A549 (cell line): ENCODE measurements around the gene TMEM186. TPM values are rescaled to one million over a fixed set of nuclear protein-coding genes. Genes with fewer than 3 reads are reported as not detected.

Experiments used
- ATAC-seq, 2 experiments: fragments of 200-7000 bp in 1 of 2; fragments of >200 bp in 1 of 2; cut with Nextera tagmentation in 1 of 2; cut with Tn5 transposase in 1 of 2; 3 replicates each; pipeline versions ENCODE4 v1.8.0 to v1.9.1; 2018 to 2020; ENCODE audit warnings: mild to moderate bottlenecking in 1 of 2, moderate library complexity in 1 of 2
- CTCF ChIA-PET: fragments of 300-600 bp; sonication (Branson Sonifier 250); formaldehyde crosslinking; extraction: SDS; loops from one replicate; lab custom pipeline; 2021; ENCODE audit warnings: antibody characterized with exemption, inconsistent platforms; lab: Yijun Ruan, JAX
- POLR2A ChIA-PET: fragments of 350-600 bp; formaldehyde crosslinking; extraction: SDS; loops from one replicate; lab custom pipeline; 2021; ENCODE audit warnings: antibody characterized with exemption, inconsistent platforms; lab: Yijun Ruan, JAX
- DNase-seq, 2 experiments: peaks; one replicate each; pipeline versions ENCODE4 v3.0.0 to v3.0.0-alpha.2; 2011 to 2016; ENCODE audit warnings: low read depth in 1 of 2, low spot score in 1 of 2
- FAIRE-seq: peaks from 2 replicates; lab custom pipeline; 2011; peaks lifted over from hg19 to GRCh38; lab: Jason Lieb, UNC
- H3K27ac ChIP-seq, 2 experiments: fragments of >200 bp; sonication (Bioruptor Twin); formaldehyde crosslinking; 3 replicates each; pipeline ENCODE4 v1.5.1; 2016 to 2017
- H3K4me1 ChIP-seq: fragments of >200 bp; sonication (Bioruptor Twin); formaldehyde crosslinking; 3 replicates; pipeline ENCODE4 v1.6.1; 2016
- H3K4me2 ChIP-seq: fragments of >200 bp; sonication (Bioruptor Twin); formaldehyde crosslinking; 3 replicates; pipeline ENCODE4 v1.6.1; 2016
- H3K4me3 ChIP-seq: fragments of >200 bp; sonication (Bioruptor Twin); formaldehyde crosslinking; 3 replicates; pipeline ENCODE4 v1.5.1; 2016
- H3K9me3 ChIP-seq: fragments of >200 bp; sonication (Bioruptor Twin); formaldehyde crosslinking; 3 replicates; pipeline ENCODE4 v1.6.1; 2016
- ATOH8 ChIP-seq: fragments of 250-450 bp; sonication (Bioruptor Pico); IDR thresholded peaks from 2 replicates; pipeline ENCODE4 v1.5.0; 2020; ENCODE audit warnings: low read depth, mild to moderate bottlenecking, moderate library complexity
- CBX8 ChIP-seq: fragments of 200-600 bp; sonication (generic); IDR thresholded peaks from 2 replicates; pipeline ENCODE4 v1.6.1; 2016
- CHD2 ChIP-seq: fragments of 150-350 bp; IDR thresholded peaks from 2 replicates; pipeline ENCODE4 v1.6.1; 2014; ENCODE audit warnings: low read length; ENCODE audit not compliant: partially characterized antibody
- EHMT2 ChIP-seq: fragments of 200-600 bp; sonication (generic); IDR thresholded peaks from 2 replicates; pipeline ENCODE4 v1.6.1; 2016; ENCODE audit warnings: antibody characterized with exemption, low read depth, mild to moderate bottlenecking, moderate library complexity
- FOSL2 ChIP-seq, 2 experiments: fragments of 450-650 bp in 1 of 2; fragments of >200 bp in 1 of 2; sonication (Bioruptor Twin) in 1 of 2; formaldehyde crosslinking; IDR thresholded peaks; 2 replicates each; pipeline versions ENCODE4 v1.5.0 to v1.6.1; 2016 to 2020; ENCODE audit warnings: mild to moderate bottlenecking in 1 of 2, moderate library complexity in 1 of 2
- FOXS1 ChIP-seq: fragments of 250-450 bp; sonication (Bioruptor Pico); IDR thresholded peaks from 2 replicates; pipeline ENCODE4 v1.5.0; 2020; ENCODE audit warnings: mild to moderate bottlenecking, moderate library complexity
- HEYL ChIP-seq: fragments of 250-450 bp; sonication (Bioruptor Pico); IDR thresholded peaks from 2 replicates; pipeline ENCODE4 v1.8.0; 2021; ENCODE audit warnings: mild to moderate bottlenecking, moderate library complexity
- HMGXB4 ChIP-seq: fragments of 250-450 bp; sonication (Bioruptor Pico); IDR thresholded peaks from 2 replicates; pipeline ENCODE4 v1.5.0; 2021; ENCODE audit warnings: mild to moderate bottlenecking, moderate library complexity, borderline replicate concordance
- HOXA7 ChIP-seq: fragments of 250-450 bp; sonication (Bioruptor Pico); IDR thresholded peaks from 2 replicates; pipeline ENCODE4 v1.5.0; 2020; ENCODE audit warnings: mild to moderate bottlenecking, moderate library complexity
- HOXB5 ChIP-seq: fragments of 250-450 bp; sonication (Bioruptor Pico); IDR thresholded peaks from 2 replicates; pipeline ENCODE4 v1.5.0; 2020; ENCODE audit warnings: mild to moderate bottlenecking, moderate library complexity
- JUN ChIP-seq, 2 experiments: fragments of >200 bp; sonication (Bioruptor Twin); formaldehyde crosslinking; IDR thresholded peaks; 2 replicates in 1 of 2; 3 replicates in 1 of 2; pipeline ENCODE4 v1.6.1; 2016 to 2017
- JUNB ChIP-seq: fragments of >200 bp; sonication (Bioruptor Twin); formaldehyde crosslinking; IDR thresholded peaks from 2 replicates; pipeline ENCODE4 v1.6.1; 2016
- KDM1A ChIP-seq: fragments of 200-600 bp; sonication (generic); IDR thresholded peaks from 2 replicates; pipeline ENCODE4 v1.6.1; 2016; ENCODE audit warnings: low read depth, mild to moderate bottlenecking
- KDM5A ChIP-seq: fragments of 200-600 bp; sonication (generic); IDR thresholded peaks from 2 replicates; pipeline ENCODE4 v1.6.1; 2016; ENCODE audit warnings: antibody characterized with exemption, mild to moderate bottlenecking
- MAX ChIP-seq: IDR thresholded peaks from 2 replicates; pipeline ENCODE4 v1.6.1; 2012
- MAZ ChIP-seq: fragments of 150-350 bp; IDR thresholded peaks from 2 replicates; pipeline ENCODE4 v1.6.1; 2014; ENCODE audit warnings: antibody characterized with exemption, low read depth, low read length, borderline replicate concordance
- NFE2L2 ChIP-seq: fragments of 150-350 bp; conservative IDR thresholded peaks from 2 replicates; pipeline ENCODE4 v1.6.1; 2014; ENCODE audit warnings: low read length
- NPAS2 ChIP-seq: fragments of 250-450 bp; sonication (Bioruptor Pico); IDR thresholded peaks from 2 replicates; pipeline ENCODE4 v1.8.0; 2022; ENCODE audit warnings: mild to moderate bottlenecking, moderate library complexity, borderline replicate concordance
- PHF8 ChIP-seq: fragments of 200-600 bp; sonication (generic); IDR thresholded peaks from 2 replicates; pipeline ENCODE4 v1.6.1; 2016; ENCODE audit warnings: low read depth, mild to moderate bottlenecking, antibody characterized with exemption, moderate library complexity, borderline replicate concordance
- RCOR1 ChIP-seq: fragments of 150-350 bp; IDR thresholded peaks from 2 replicates; pipeline ENCODE4 v1.6.1; 2014; ENCODE audit warnings: antibody characterized with exemption, low read length, low read depth
- REST ChIP-seq: fragments of 200-600 bp; sonication (generic); IDR thresholded peaks from 2 replicates; pipeline ENCODE4 v1.6.1; 2016; ENCODE audit warnings: antibody characterized with exemption, mild to moderate bottlenecking, moderate library complexity
- TP53 ChIP-seq: fragments of 250-450 bp; sonication (Bioruptor Pico); IDR thresholded peaks from 2 replicates; pipeline ENCODE4 v1.5.0; 2021; ENCODE audit warnings: mild to moderate bottlenecking, moderate library complexity
- ZFP36 ChIP-seq: fragments of 450-650 bp; IDR thresholded peaks from 2 replicates; pipeline ENCODE4 v1.6.1; 2014; ENCODE audit warnings: borderline replicate concordance; ENCODE audit not compliant: partially characterized antibody
- WGBS: methylation state at CpG from one replicate; pipeline ENCODE4 v1.1.6; 2017; ENCODE audit errors: missing lambda C conversion rate; 5-methylcytosine and 5-hydroxymethylcytosine counted together
- polyA plus RNA-seq, 4 experiments: library from polyadenylated mRNA; depleted of rRNA in 3 of 4; stranded (reverse); fragments of >200 nt; fragmentation: RNase III in 1 of 4; extraction: RNeasy Plus Mini Kit Qiagen cat#74134 plus additional on column Dnase treatment in 1 of 4; gene quantifications; 2 replicates in 3 of 4; 3 replicates in 1 of 4; pipeline ENCODE4 v1.2.3, GENCODE V29; 2011 to 2017

The TMEM186 gene
- polyA plus RNA-seq, 2 of the 4 experiments (the other 2 are of a cell fraction): 10.9 to 12.7 TPM

GRCh38 chr16:8816967-8817655 lies 19.7 kb upstream of the TMEM186 start:
- WGBS: 88% methylated on average over 6 of the region's 6 CpGs
- Histone ChIP-seq H3K4me3 (no peak overlapping the region), H3K9me3 (no peaks in the 10 kb centered on the region), H3K27ac (no peak overlapping the region), H3K4me2 (no peak overlapping the region), H3K4me1 (no peaks in the 10 kb centered on the region)
- CTCF ChIA-PET: interaction anchor here (1.1 to 1.7 kb wide), 2 partner anchors 10 to 63 kb away, joined by 3 to 4 read pairs; no protein-coding TSS in a partner anchor
- no peak for DNase-seq
- POLR2A ChIA-PET: interaction anchor here (1.0 kb wide), 1 partner anchor 10 kb away, joined by 4 read pairs; no protein-coding TSS in a partner anchor
- no peak for FAIRE-seq
- TF ChIP-seq EHMT2 (no peak), REST (no peak), NFE2L2 (no peak), CBX8 (no peak), HOXA7 (CRISPR knock-in tag) (no peak), ZFP36 (no peak), TP53 (CRISPR knock-in tag) (no peak), HOXB5 (no peak), PHF8 (no peak), KDM5A (no peak)
- no peak for ATAC-seq

GRCh38 chr16:8814095-8814806 lies 16.8 kb upstream of the TMEM186 start:
- FAIRE-seq (no peak), ATAC-seq (no peak), DNase-seq (no peak)
- CTCF ChIA-PET: no interaction called here
- POLR2A ChIA-PET: no interaction called here
- H3K4me3 ChIP-seq: no peak overlapping the region
- WGBS: 87% methylated on average over 14 of the region's 14 CpGs
- no peaks in the 10 kb centered on the region for H3K4me1 ChIP-seq
- no peaks in the 10 kb centered on the region for H3K9me3 ChIP-seq
- TF ChIP-seq MAZ: no peak
- H3K4me2 ChIP-seq: no peak overlapping the region
- H3K27ac ChIP-seq: no peak overlapping the region

- H3K4me3 ChIP-seq: no peak overlapping the region
- ChIA-PET CTCF (interaction anchor here (0.9 to 3.4 kb wide), 7 partner anchors 9 to 371 kb away, joined by 3 to 14 read pairs (median 3); no protein-coding TSS in a partner anchor), POLR2A (interaction anchor here (1.0 kb wide), 1 partner anchor 9 kb away, joined by 3 read pairs; no protein-coding TSS in a partner anchor)
- ATAC-seq: no peak
- FAIRE-seq: no peak
- DNase-seq: no peak
- TF ChIP-seq KDM5A (no peak), NFE2L2 (no peak), FOXS1 (no peak), JUN (IDR thresholded peaks at IDR 0.05) (no peak), HMGXB4 (CRISPR knock-in tag) (no peak), JUNB (no peak), HEYL (CRISPR knock-in tag) (no peak), KDM1A (no peak), ATOH8 (CRISPR knock-in tag) (no peak), ZFP36 (no peak), TP53 (CRISPR knock-in tag) (no peak), RCOR1 (no peak), CHD2 (no peak), MAZ (no peak), MAX (no peak), NPAS2 (CRISPR knock-in tag) (no peak), FOSL2 (IDR thresholded peaks at IDR 0.05) (no peak), FOSL2 (CRISPR knock-in tag; IDR thresholded peaks at IDR 0.05) (no peak)
- TF ChIP-seq, all 56 proteins: peak for 0
- no peak overlapping the region for H3K27ac ChIP-seq
- H3K9me3 ChIP-seq: no peaks in the 10 kb centered on the region
- no peaks in the 10 kb centered on the region for H3K4me1 ChIP-seq
- 90% methylated on average over 12 of the region's 12 CpGs for WGBS
- no peak overlapping the region for H3K4me2 ChIP-seq
Measured at GRCh38 chr16:8812162-8812843, 14.9 kb upstream of the TMEM186 start.
